ENCODE results near the gene RAD54L. TPM values are rescaled to one million over a fixed set of nuclear protein-coding genes. Genes with fewer than 3 reads are reported as not detected.

The RAD54L gene
- polyA plus RNA-seq, 1 of the 3 experiments (the other 2 are of a cell fraction) = 11.5 TPM

DNA sequence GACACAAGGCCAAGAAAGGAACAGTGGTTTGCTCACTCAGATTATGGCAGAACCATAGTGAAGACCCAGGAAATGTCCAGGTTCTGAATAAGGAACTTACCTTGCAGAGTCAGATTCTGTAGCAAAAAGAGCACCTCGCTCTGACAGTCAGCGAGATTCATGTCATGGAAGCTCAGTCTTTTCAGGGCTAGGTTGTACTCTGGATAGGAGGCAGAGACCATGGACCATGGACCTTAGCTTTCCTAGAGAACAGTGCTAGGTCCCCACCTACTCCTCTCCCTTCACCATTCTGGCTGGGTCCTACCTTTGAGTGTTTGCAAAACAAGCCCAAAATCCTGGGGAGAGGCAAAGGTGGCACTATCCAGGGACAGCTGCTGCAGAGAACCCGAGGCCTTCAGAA, 32.5 kb downstream of the RAD54L start:
- Histone ChIP-seq H3F3A (replicated peaks; ENCODE audit: insufficient read depth) (peaks cover 4% of the 10 kb centered on the region), H3K27ac (ENCODE audit: low read depth in 2 of 2, low read length in 1 of 2) (no peak overlapping the region), H3K4me1 (ENCODE audit: control insufficient read depth in 1 of 2, insufficient read depth in 2 of 2, low read depth in 1 of 2, low read length in 1 of 2) (no peaks in the 10 kb centered on the region), H3K27me3 (ENCODE audit: insufficient read depth) (no peaks in the 10 kb centered on the region), H4K20me1 (ENCODE audit: insufficient read depth) (no peaks in the 10 kb centered on the region), H3K4me2 (no peak overlapping the region), H3K36me3 (replicated peaks in 1 of 2; ENCODE audit: control insufficient read depth in 1 of 2, insufficient read depth in 2 of 2, low read length in 1 of 2) (peaks cover 50 to 65% of the 10 kb centered on the region in 2 experiments), H3K9me3 (no peaks in the 10 kb centered on the region), H3K9me2 (no peaks in the 10 kb centered on the region), H2AFZ (ENCODE audit: low read depth) (no peak overlapping the region), H3K9ac (no peak overlapping the region), H3K79me2 (ENCODE audit: insufficient read depth) (no peaks in the 10 kb centered on the region; the same call in 1 of the 2 replicates), H3K4me3 (ENCODE audit: low read depth in 2 of 2, low read length in 1 of 2) (no peak overlapping the region)
- CTCF ChIA-PET = no interaction called here
- WGBS (ENCODE audit: low lambda C conversion rate) = 100% methylated on average over 1 of the region's 3 CpGs
- TF ChIP-seq MXI1 (IDR thresholded peaks at IDR 0.05; ENCODE audit: low read depth, low read length) = no peak
- TF ChIP-seq ELF1 (IDR thresholded peaks at IDR 0.05) = no peak
- no peak for TF ChIP-seq RXRA (IDR thresholded peaks at IDR 0.05; ENCODE audit: borderline replicate concordance, low read depth)
- TF ChIP-seq TEAD4 (IDR thresholded peaks at IDR 0.05; ENCODE audit: borderline replicate concordance, insufficient read depth) = no peak
- TF ChIP-seq NRF1 (IDR thresholded peaks at IDR 0.05; ENCODE audit: low read depth, low read length) = no peak
- no peak for TF ChIP-seq FOXM1 (IDR thresholded peaks at IDR 0.05; ENCODE audit: low read depth)
- TF ChIP-seq GABPA (IDR thresholded peaks at IDR 0.05; ENCODE audit: low read depth) = no peak
- TF ChIP-seq RCOR1 (IDR thresholded peaks at IDR 0.05; ENCODE audit: low read length) = no peak
- TF ChIP-seq TAF1 (IDR thresholded peaks at IDR 0.05; ENCODE audit: borderline replicate concordance, low read depth, low read length) = no peak
- POLR2A ChIA-PET = interaction anchor here (1.2 kb wide), 1 partner anchor 13 kb away, joined by 3 read pairs; no protein-coding TSS in a partner anchor
- no peak for DNase-seq

DNA sequence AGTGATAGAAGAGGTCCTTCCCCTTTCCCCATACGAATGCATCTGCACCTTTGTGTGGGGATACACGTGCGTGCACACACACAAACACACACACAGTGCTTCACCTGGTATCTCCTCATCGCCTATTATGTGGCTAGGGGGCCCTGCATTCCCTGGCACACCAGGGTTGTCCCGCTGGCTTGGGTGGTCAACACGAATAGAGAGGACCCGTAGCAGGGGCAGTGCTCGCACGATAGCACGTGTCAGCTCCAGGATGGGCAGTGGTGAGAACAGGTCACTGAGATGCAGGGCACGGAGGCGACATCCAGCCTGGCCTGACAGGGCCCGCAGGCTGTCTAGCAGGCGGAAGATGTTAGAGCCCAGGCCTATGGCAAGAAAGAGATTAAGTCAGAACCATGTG, 33.5 kb downstream of the RAD54L start:
- Histone ChIP-seq H3K9me2 (no peaks in the 10 kb centered on the region), H3K4me2 (no peak overlapping the region), H4K20me1 (ENCODE audit: insufficient read depth) (no peaks in the 10 kb centered on the region), H3K4me1 (ENCODE audit: control insufficient read depth in 1 of 2, insufficient read depth in 2 of 2, low read depth in 1 of 2, low read length in 1 of 2) (no peaks in the 10 kb centered on the region), H3K9ac (no peak overlapping the region), H2AFZ (ENCODE audit: low read depth) (no peak overlapping the region), H3K79me2 (ENCODE audit: insufficient read depth) (no peaks in the 10 kb centered on the region; the same call in 1 of the 2 replicates), H3K27me3 (ENCODE audit: insufficient read depth) (no peaks in the 10 kb centered on the region), H3K4me3 (ENCODE audit: low read depth in 2 of 2, low read length in 1 of 2) (no peak overlapping the region), H3K9me3 (no peaks in the 10 kb centered on the region), H3F3A (replicated peaks; ENCODE audit: insufficient read depth) (peaks cover 4% of the 10 kb centered on the region), H3K27ac (ENCODE audit: low read depth in 2 of 2, low read length in 1 of 2) (no peak overlapping the region), H3K36me3 (replicated peaks in 1 of 2; ENCODE audit: control insufficient read depth in 1 of 2, insufficient read depth in 2 of 2, low read length in 1 of 2) (peaks cover 46 to 74% of the 10 kb centered on the region in 2 experiments)
- no peak for TF ChIP-seq GABPA (IDR thresholded peaks at IDR 0.05; ENCODE audit: low read depth)
- no peak for TF ChIP-seq MXI1 (IDR thresholded peaks at IDR 0.05; ENCODE audit: low read depth, low read length)
- TF ChIP-seq NRF1 (IDR thresholded peaks at IDR 0.05; ENCODE audit: low read depth, low read length) = no peak
- no peak for TF ChIP-seq TAF1 (IDR thresholded peaks at IDR 0.05; ENCODE audit: borderline replicate concordance, low read depth, low read length)
- TF ChIP-seq EZH2phosphoT487 (IDR thresholded peaks at IDR 0.05; ENCODE audit: borderline replicate concordance, low read depth) = no peak
- TF ChIP-seq, protein P1, sequence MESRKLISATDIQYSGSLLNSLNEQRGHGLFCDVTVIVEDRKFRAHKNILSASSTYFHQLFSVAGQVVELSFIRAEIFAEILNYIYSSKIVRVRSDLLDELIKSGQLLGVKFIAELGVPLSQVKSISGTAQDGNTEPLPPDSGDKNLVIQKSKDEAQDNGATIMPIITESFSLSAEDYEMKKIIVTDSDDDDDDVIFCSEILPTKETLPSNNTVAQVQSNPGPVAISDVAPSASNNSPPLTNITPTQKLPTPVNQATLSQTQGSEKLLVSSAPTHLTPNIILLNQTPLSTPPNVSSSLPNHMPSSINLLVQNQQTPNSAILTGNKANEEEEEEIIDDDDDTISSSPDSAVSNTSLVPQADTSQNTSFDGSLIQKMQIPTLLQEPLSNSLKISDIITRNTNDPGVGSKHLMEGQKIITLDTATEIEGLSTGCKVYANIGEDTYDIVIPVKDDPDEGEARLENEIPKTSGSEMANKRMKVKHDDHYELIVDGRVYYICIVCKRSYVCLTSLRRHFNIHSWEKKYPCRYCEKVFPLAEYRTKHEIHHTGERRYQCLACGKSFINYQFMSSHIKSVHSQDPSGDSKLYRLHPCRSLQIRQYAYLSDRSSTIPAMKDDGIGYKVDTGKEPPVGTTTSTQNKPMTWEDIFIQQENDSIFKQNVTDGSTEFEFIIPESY (IDR thresholded peaks at IDR 0.05; ENCODE audit: borderline replicate concordance, low read depth) = no peak
- TF ChIP-seq NFIC (IDR thresholded peaks at IDR 0.05; ENCODE audit: borderline replicate concordance) = no peak
- TF ChIP-seq, protein P2, sequence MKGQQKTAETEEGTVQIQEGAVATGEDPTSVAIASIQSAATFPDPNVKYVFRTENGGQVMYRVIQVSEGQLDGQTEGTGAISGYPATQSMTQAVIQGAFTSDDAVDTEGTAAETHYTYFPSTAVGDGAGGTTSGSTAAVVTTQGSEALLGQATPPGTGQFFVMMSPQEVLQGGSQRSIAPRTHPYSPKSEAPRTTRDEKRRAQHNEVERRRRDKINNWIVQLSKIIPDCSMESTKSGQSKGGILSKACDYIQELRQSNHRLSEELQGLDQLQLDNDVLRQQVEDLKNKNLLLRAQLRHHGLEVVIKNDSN (IDR thresholded peaks at IDR 0.05; ENCODE audit: borderline replicate concordance, low read depth) = no peak
- no peak for TF ChIP-seq FOXM1 (IDR thresholded peaks at IDR 0.05; ENCODE audit: low read depth)
- TF ChIP-seq, protein P3, sequence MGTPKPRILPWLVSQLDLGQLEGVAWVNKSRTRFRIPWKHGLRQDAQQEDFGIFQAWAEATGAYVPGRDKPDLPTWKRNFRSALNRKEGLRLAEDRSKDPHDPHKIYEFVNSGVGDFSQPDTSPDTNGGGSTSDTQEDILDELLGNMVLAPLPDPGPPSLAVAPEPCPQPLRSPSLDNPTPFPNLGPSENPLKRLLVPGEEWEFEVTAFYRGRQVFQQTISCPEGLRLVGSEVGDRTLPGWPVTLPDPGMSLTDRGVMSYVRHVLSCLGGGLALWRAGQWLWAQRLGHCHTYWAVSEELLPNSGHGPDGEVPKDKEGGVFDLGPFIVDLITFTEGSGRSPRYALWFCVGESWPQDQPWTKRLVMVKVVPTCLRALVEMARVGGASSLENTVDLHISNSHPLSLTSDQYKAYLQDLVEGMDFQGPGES (IDR thresholded peaks at IDR 0.05; ENCODE audit: low read depth, low read length) = no peak
- no peak for TF ChIP-seq RAD21 (IDR thresholded peaks at IDR 0.05; ENCODE audit: low read length)
- TF ChIP-seq MEF2A (IDR thresholded peaks at IDR 0.05; ENCODE audit: borderline replicate concordance, low read depth) = no peak
- TF ChIP-seq GATA2 (CRISPR knock-in tag; IDR thresholded peaks at IDR 0.05) = no peak
- TF ChIP-seq EP300 (IDR thresholded peaks at IDR 0.05; ENCODE audit: borderline replicate concordance in 1 of 2, low read depth in 1 of 2, low read length in 1 of 2) = no peak
- no peak for DNase-seq
- WGBS (ENCODE audit: low lambda C conversion rate) = 97% methylated on average over 14 of the region's 14 CpGs
- ChIA-PET CTCF (interaction anchor here (0.9 to 1.3 kb wide), 2 partner anchors 9 to 17 kb away, joined by 3 to 4 read pairs; no protein-coding TSS in a partner anchor), POLR2A (no interaction called here)
